Hepatocyte (in vitro differentiated cells): Measurements from ENCODE around the gene TAF6L. TPM values are rescaled to one million over a fixed set of nuclear protein-coding genes. Genes with fewer than 3 reads are reported as not detected.
"Not testable (repeated sequence)": the region's sequence is repeated elsewhere in the genome, so short reads cannot be mapped to it uniquely, and the experiment has no call there.

Source experiments
- DNase-seq: peaks from one replicate; pipeline ENCODE4 v3.0.0-alpha.2; 2016; ENCODE audit warnings: low spot score
- H2AFZ ChIP-seq: fragments of 200-600 bp; sonication (generic); 2 replicates; pipeline ENCODE4 v1.6.0; 2016; ENCODE audit warnings: antibody characterized with exemption, mild to moderate bottlenecking
- H3K27ac ChIP-seq: fragments of 200-600 bp; sonication (generic); 2 replicates; pipeline ENCODE4 v1.5.1; 2016; ENCODE audit warnings: mild to moderate bottlenecking
- H3K27me3 ChIP-seq: fragments of 200-600 bp; sonication (generic); 2 replicates; pipeline ENCODE4 v1.6.1; 2016
- H3K36me3 ChIP-seq: fragments of 200-600 bp; sonication (generic); replicated peaks from 2 replicates; pipeline ENCODE4 v1.5.1; 2016; ENCODE audit warnings: low read depth; ENCODE audit not compliant: insufficient read depth
- H3K4me1 ChIP-seq: fragments of 200-600 bp; sonication (generic); 2 replicates; pipeline ENCODE4 v1.5.1; 2016; ENCODE audit warnings: mild to moderate bottlenecking, moderate library complexity; ENCODE audit not compliant: insufficient read depth
- H3K4me2 ChIP-seq: fragments of 200-600 bp; sonication (generic); 2 replicates; pipeline ENCODE4 v1.6.0; 2016
- H3K4me3 ChIP-seq: fragments of 200-600 bp; sonication (generic); 2 replicates; pipeline ENCODE4 v1.5.1; 2016; ENCODE audit warnings: mild to moderate bottlenecking
- H3K79me2 ChIP-seq: fragments of 200-600 bp; sonication (generic); 2 replicates; pipeline ENCODE4 v1.6.0; 2017; ENCODE audit warnings: mild to moderate bottlenecking
- H3K9me2 ChIP-seq: fragments of 200-600 bp; sonication (generic); replicated peaks from 2 replicates; pipeline ENCODE4 v1.6.0; 2017; ENCODE audit warnings: mild to moderate bottlenecking; ENCODE audit not compliant: insufficient read depth
- H3K9me3 ChIP-seq: fragments of 200-600 bp; sonication (generic); 2 replicates; pipeline ENCODE4 v1.5.1; 2016; ENCODE audit warnings: low read depth, mild to moderate bottlenecking
- H4K20me1 ChIP-seq: fragments of 200-600 bp; sonication (generic); 2 replicates; pipeline ENCODE4 v1.6.0; 2016; ENCODE audit warnings: mild to moderate bottlenecking; ENCODE audit not compliant: insufficient read depth, poor library complexity, severe bottlenecking
- CTCF ChIP-seq: fragments of 200-600 bp; sonication (generic); IDR thresholded peaks from 2 replicates; pipeline ENCODE4 v1.5.1; 2016; ENCODE audit warnings: antibody characterized with exemption, mild to moderate bottlenecking; ENCODE audit not compliant: poor library complexity
- EZH2 ChIP-seq: fragments of 200-600 bp; sonication (generic); IDR thresholded peaks from 2 replicates; pipeline ENCODE4 v1.6.1; 2016; ENCODE audit warnings: antibody characterized with exemption, mild to moderate bottlenecking, borderline replicate concordance
- EZH2phosphoT487 ChIP-seq: fragments of 200-600 bp; sonication (generic); IDR thresholded peaks from one replicate; pipeline ENCODE4 v1.6.1; 2018; ENCODE audit warnings: antibody characterized with exemption, mild to moderate bottlenecking, low read depth, moderate library complexity; ENCODE audit not compliant: unreplicated experiment, severe bottlenecking
- WGBS: methylation state at CpG from one replicate; pipeline ENCODE4 v1.1.6; 2016; ENCODE audit warnings: low lambda C conversion rate; ENCODE audit errors: missing lambda C conversion rate; 5-methylcytosine and 5-hydroxymethylcytosine counted together
- polyA plus RNA-seq: library from polyadenylated mRNA; unstranded; fragments of >200 nt; fragmentation: Nextera tagmentation; extraction: Ambion mirVana; gene quantifications from 2 replicates; pipeline ENCODE4 v1.2.1, GENCODE V29; 2016
- total RNA-seq: library from RNA; depleted of rRNA; stranded (reverse); fragments of >200 nt; gene quantifications from 2 replicates; pipeline ENCODE4 v1.2.3, GENCODE V29; 2014

The TAF6L gene
- total and polyA plus RNA-seq, 2 experiments from 2014 or later, result 20.5 to 36.0 TPM

- DNase-seq, result no peak
- H3K4me2 ChIP-seq, result no peak overlapping the region
- H3K9me2 ChIP-seq, result no peaks in the 10 kb centered on the region
- no peaks in the 10 kb centered on the region for H3K27me3 ChIP-seq
- no peaks in the 10 kb centered on the region for H3K36me3 ChIP-seq
- peaks cover 64% of the 10 kb centered on the region for H3K79me2 ChIP-seq
- WGBS, result 86% methylated on average over 2 of the region's 2 CpGs
- no peak overlapping the region for H2AFZ ChIP-seq
- TF ChIP-seq EZH2, result no peak
- peak; percentile 23 for TF ChIP-seq CTCF
- H3K9me3 ChIP-seq, result no peaks in the 10 kb centered on the region
- H3K4me1 ChIP-seq, result no peaks in the 10 kb centered on the region
- no peak overlapping the region for H3K27ac ChIP-seq
- H4K20me1 ChIP-seq, result no peaks in the 10 kb centered on the region
- no peak overlapping the region for H3K4me3 ChIP-seq
These were observed 38.4 kb upstream of the TAF6L start for GRCh38 chr11:62732830-62733229.

- Histone ChIP-seq H2AFZ (no peak overlapping the region), H3K27ac (no peak overlapping the region), H3K36me3 (peaks cover 6% of the 10 kb centered on the region), H3K9me2 (no peaks in the 10 kb centered on the region), H3K4me1 (no peaks in the 10 kb centered on the region), H3K4me3 (no peak overlapping the region), H4K20me1 (no peaks in the 10 kb centered on the region), H3K79me2 (peaks cover 28% of the 10 kb centered on the region), H3K27me3 (no peaks in the 10 kb centered on the region), H3K4me2 (no peak overlapping the region), H3K9me3 (no peaks in the 10 kb centered on the region)
- DNase-seq, result no peak
- TF ChIP-seq EZH2phosphoT487 (no peak), CTCF (no peak), EZH2 (no peak)
These were observed 34.0 kb upstream of the TAF6L start for GRCh38 chr11:62737196-62737595.

GRCh38 chr11:62747475-62748160, 23.6 kb upstream of the TAF6L start:
- H3K27me3 ChIP-seq, result no peaks in the 10 kb centered on the region
- TF ChIP-seq EZH2 (no peak), CTCF (no peak), EZH2phosphoT487 (no peak)
- no peak overlapping the region for H3K4me3 ChIP-seq
- H3K27ac ChIP-seq, result no peak overlapping the region
- no peaks in the 10 kb centered on the region for H4K20me1 ChIP-seq
- no peaks in the 10 kb centered on the region for H3K9me2 ChIP-seq
- no peak overlapping the region for H3K4me2 ChIP-seq
- no peak overlapping the region for H2AFZ ChIP-seq
- H3K4me1 ChIP-seq, result peaks cover 4% of the 10 kb centered on the region
- no peak for DNase-seq
- no peaks in the 10 kb centered on the region for H3K36me3 ChIP-seq
- WGBS, result 90% methylated on average over 9 of the region's 9 CpGs
- no peaks in the 10 kb centered on the region for H3K9me3 ChIP-seq
- H3K79me2 ChIP-seq, result peaks cover 24% of the 10 kb centered on the region

- H3K9me3 ChIP-seq, H2AFZ ChIP-seq, H3K27me3 ChIP-seq, DNase-seq, H3K4me3 ChIP-seq, H4K20me1 ChIP-seq, H3K9me2 ChIP-seq, H3K36me3 ChIP-seq, H3K4me2 ChIP-seq, H3K27ac ChIP-seq: not testable (repeated sequence)
- WGBS, result 94% methylated on average over 5 of the region's 5 CpGs
- H3K4me1 ChIP-seq, result peaks cover 12% of the 10 kb centered on the region
- peaks cover 32% of the 10 kb centered on the region for H3K79me2 ChIP-seq
These were observed 21.3 kb upstream of the TAF6L start for GRCh38 chr11:62749931-62750330.
